Right lobe of liver (tissue), 6 donors: ENCODE measurements around the gene RCOR1. TPM values are rescaled to one million over a fixed set of nuclear protein-coding genes. Genes with fewer than 3 reads are reported as not detected.

Experiments used
- ATAC-seq, 4 donors: fragments of 200-7000 bp; cut with Tn5 transposase; one replicate each; pipeline ENCODE4 v1.9.1; 2020; ENCODE audit warnings: mild to moderate bottlenecking in 4 of 4, moderate library complexity in 4 of 4
- DNase-seq, 3 donors: peaks; one replicate each; pipeline ENCODE4 v3.0.0-alpha.2; 2020
- H3K27ac ChIP-seq, 3 donors: fragments of 200-600 bp; one replicate each; pipeline ENCODE4 v1.8.0; 2022
- H3K27me3 ChIP-seq, 2 donors: fragments of 200-600 bp; one replicate each; pipeline ENCODE4 v1.8.0; 2022
- H3K36me3 ChIP-seq, 4 donors: fragments of 200-600 bp; sonication (generic) in 1 of 4; one replicate each; pipeline versions ENCODE4 v1.5.1 to v1.8.0; 2017 to 2022; ENCODE audit warnings: control low read depth in 1 of 4
- H3K4me1 ChIP-seq, 4 donors: fragments of 200-600 bp; sonication (generic) in 1 of 4; one replicate each; pipeline versions ENCODE4 v1.5.1 to v1.8.0; 2017 to 2022; ENCODE audit warnings: control low read depth in 1 of 4
- H3K4me3 ChIP-seq, 3 donors: fragments of 200-600 bp; one replicate each; pipeline ENCODE4 v1.8.0; 2022
- H3K9me3 ChIP-seq, 4 donors: fragments of 200-600 bp; sonication (generic) in 1 of 4; one replicate each; pipeline versions ENCODE4 v1.5.1 to v1.8.0; 2017 to 2022; ENCODE audit warnings: control low read depth in 1 of 4
- CTCF ChIP-seq, 4 donors: fragments of 200-600 bp in 3 of 4; fragments of 450-650 bp in 1 of 4; IDR thresholded peaks; one replicate each; pipeline versions ENCODE4 v1.5.1 to v1.8.0; 2016 to 2022; ENCODE audit warnings: antibody characterized with exemption in 4 of 4, mild to moderate bottlenecking in 2 of 4
- POLR2A ChIP-seq: fragments of 450-650 bp; IDR thresholded peaks from one replicate; pipeline ENCODE4 v1.6.1; 2017; ENCODE audit warnings: antibody characterized with exemption, mild to moderate bottlenecking
- WGBS: methylation state at CpG from one replicate; pipeline ENCODE4 v1.1.6; 2018; ENCODE audit warnings: low coverage, low lambda C conversion rate; ENCODE audit not compliant: insufficient coverage; ENCODE audit errors: missing lambda C conversion rate; 5-methylcytosine and 5-hydroxymethylcytosine counted together
- intact Hi-C, 2 donors: fragments of 100-400 bp; cut with DNase I; formaldehyde crosslinking; loops; one replicate each; pipeline versions ENCODE4 v1.11.2 to v1.14.1; 2022
- total RNA-seq, 6 experiments: library from RNA; depleted of rRNA in 2 of 6; stranded (reverse); fragments of >200 nt in 2 of 6; fragmentation: NEBNext Ultra II Directional in 3 of 6; extraction: Animal tissue kit (Norgen Biotek cat#: 25700) in 3 of 6; gene quantifications; one replicate each; pipeline versions ENCODE4 v1.1.0 to v1.2.4, GENCODE V29; 2016 to 2023
- donor health status: DM: no; HTN: yes; CAD: no.
- donor health status: DM: no; HTN: no; CAD: no.
- donor health status: DM: no; HTN: no; CAD: no.
- donor health status: DM: no; HTN: yes; CAD: no.
- donor health status: DM: no; HTN: yes; CAD: no.

Gene RCOR1
- total RNA-seq, 6 experiments from 2014 or later: 7.5 to 14.1 (median 8.7) TPM

GRCh38 chr14:102696332-102696731 is 103.9 kb downstream of the RCOR1 start:
- no peaks in the 10 kb centered on the region for H3K27me3 ChIP-seq
- intact Hi-C loops: no loop called here
- TF ChIP-seq POLR2A (no peak), CTCF (IDR thresholded peaks at IDR 0.05) (no peak)
- whole genome bisulfite sequencing: 28% methylated on average over 8 of the region's 8 CpGs
- no peaks in the 10 kb centered on the region for H3K9me3 ChIP-seq
- peak; percentile 63 to 89 (median 82) for ATAC-seq
- H3K4me3 ChIP-seq: no peak overlapping the region
- H3K27ac ChIP-seq: peak overlapping the region in 1 of 3 donors; percentile 19
- peak in 2 of 3 donors; percentile 64 to 66 for DNase-seq
- H3K4me1 ChIP-seq: peaks cover 0 to 22% (median 11%) of the 10 kb centered on the region in 4 donors
- no peaks in the 10 kb centered on the region for H3K36me3 ChIP-seq

GRCh38 chr14:102696856-102697495 is 104.5 kb downstream of the RCOR1 start:
- Histone ChIP-seq H3K27me3 (no peaks in the 10 kb centered on the region), H3K9me3 (no peaks in the 10 kb centered on the region), H3K27ac (peak overlapping the region in 1 of 3 donors; percentile 19), H3K4me1 (peaks cover 0 to 22% (median 11%) of the 10 kb centered on the region in 4 donors), H3K4me3 (no peak overlapping the region), H3K36me3 (no peaks in the 10 kb centered on the region)
- intact Hi-C loops: no loop called here
- DNase-seq (no peak), ATAC-seq (peak in 2 of 4 donors; percentile 13 to 18)
- WGBS: 20% methylated on average over 3 of the region's 3 CpGs
- TF ChIP-seq CTCF (IDR thresholded peaks at IDR 0.05) (no peak), POLR2A (no peak)

GRCh38 chr14:102697501-102697900 is 105.1 kb downstream of the RCOR1 start:
- Histone ChIP-seq H3K27ac (no peak overlapping the region), H3K4me1 (peaks cover 0 to 22% (median 11%) of the 10 kb centered on the region in 4 donors), H3K4me3 (no peak overlapping the region), H3K27me3 (no peaks in the 10 kb centered on the region), H3K9me3 (no peaks in the 10 kb centered on the region), H3K36me3 (no peaks in the 10 kb centered on the region)
- TF ChIP-seq CTCF (IDR thresholded peaks at IDR 0.05): no peak
- no peak for TF ChIP-seq POLR2A
- no peak for ATAC-seq
- no peak for DNase-seq
- intact Hi-C loops: no loop called here
- 100% methylated on average over 5 of the region's 6 CpGs for WGBS

GRCh38 chr14:102699416-102700110 is 107.1 kb downstream of the RCOR1 start:
- intact Hi-C loops: no loop called here
- WGBS: 94% methylated on average over 2 of the region's 2 CpGs
- H3K27me3 ChIP-seq: no peaks in the 10 kb centered on the region
- DNase-seq (no peak), ATAC-seq (no peak)
- H3K36me3 ChIP-seq: no peaks in the 10 kb centered on the region
- TF ChIP-seq POLR2A (no peak), CTCF (IDR thresholded peaks at IDR 0.05) (no peak)
- no peak overlapping the region for H3K4me3 ChIP-seq
- no peak overlapping the region for H3K27ac ChIP-seq
- peaks cover 0 to 22% (median 9%) of the 10 kb centered on the region in 4 donors for H3K4me1 ChIP-seq
- no peaks in the 10 kb centered on the region for H3K9me3 ChIP-seq
